ENCODE results near the gene FAM131C.

DNA sequence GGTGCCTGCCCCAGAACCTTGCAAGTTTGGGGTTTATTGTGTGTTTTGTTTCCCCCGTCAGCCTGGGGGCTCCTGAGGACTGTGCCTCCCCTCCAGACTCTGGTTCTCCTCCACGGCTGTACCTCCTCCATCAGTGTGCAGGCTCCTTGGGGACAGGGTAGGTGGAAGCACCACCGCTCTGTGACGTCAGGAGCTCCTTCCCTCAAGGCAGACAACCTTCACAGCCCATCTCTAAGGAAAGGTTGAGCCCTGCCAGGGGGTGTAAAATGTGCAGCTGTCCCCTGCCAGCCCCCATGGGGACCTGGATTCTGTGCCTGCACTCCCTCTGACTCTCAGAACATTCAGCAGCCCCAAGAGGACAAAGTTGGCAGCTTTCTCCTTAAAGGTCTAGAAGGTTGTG lies 55.1 kb downstream of the FAM131C start:
- TF ChIP-seq CTCF (IDR thresholded peaks at IDR 0.05; ENCODE audit: low read depth, low read length) (no peak), EZH2phosphoT487 (IDR thresholded peaks at IDR 0.05; ENCODE audit: low read depth) (no peak)

All from OCI-LY3 (cell line).